ENCODE results near the gene DIPK1B.

Gene DIPK1B

GRCh38 chr9:136711751-136712689 is at the start of gene DIPK1B:
TSS of gene DIPK1B (plus strand) at chr9:136712572. CDS start at chr9:136712666, 94 bp downstream.
- peak within 1 kb of the TSS; percentile 91 for H3K27ac ChIP-seq
- TF ChIP-seq CTCF (conservative IDR thresholded peaks at IDR 0.05), result no peak

GRCh38 chr9:136662656-136663581 is 49.5 kb upstream of the DIPK1B start, which contains the start of gene EGFL7:
TSS of gene EGFL7 (plus strand) at chr9:136662916. CDS start at chr9:136668283, 5,367 bp downstream.
- TF ChIP-seq CTCF (conservative IDR thresholded peaks at IDR 0.05), result no peak
- no peak within 1 kb of the TSS for H3K27ac ChIP-seq

- no peak overlapping the region for H3K27ac ChIP-seq
- no peak for TF ChIP-seq CTCF (conservative IDR thresholded peaks at IDR 0.05)
Observed at GRCh38 chr9:136664000-136664915, 48.1 kb upstream of the DIPK1B start.

GRCh38 chr9:136665111-136665703 is 47.2 kb upstream of the DIPK1B start:
- TF ChIP-seq CTCF (conservative IDR thresholded peaks at IDR 0.05), result no peak
- peak overlapping the region; percentile 60; the same call in 1 of the 2 replicates for H3K27ac ChIP-seq

GRCh38 chr9:136665704-136666371 is 46.5 kb upstream of the DIPK1B start:
- H3K27ac ChIP-seq, result peak overlapping the region; percentile 60; the same call in 1 of the 2 replicates
- TF ChIP-seq CTCF (conservative IDR thresholded peaks at IDR 0.05), result peak; percentile 69
